ENCODE measurements around the gene MYMX. TPM values are rescaled to one million over a fixed set of nuclear protein-coding genes. Genes with fewer than 3 reads are reported as not detected.
"Not testable (repeated sequence)": the region's sequence is repeated elsewhere in the genome, so short reads cannot be mapped to it uniquely, and the experiment has no call there.

MYMX gene
- polyA plus RNA-seq, 3 donors: 0.57 to 0.83 (median 0.65) TPM

GRCh38 chr6:44230034-44230675 lies 13.4 kb downstream of the MYMX start:
- no peak for DNase-seq

- DNase-seq: not testable (repeated sequence)
These were observed 14.7 kb downstream of the MYMX start for GRCh38 chr6:44231426-44231825.

GRCh38 chr6:44232676-44233566 lies 16.2 kb downstream of the MYMX start:
- DNase-seq: no peak

- no peak for DNase-seq
These were observed 16.9 kb downstream of the MYMX start for GRCh38 chr6:44233567-44234100.

GRCh38 chr6:44234101-44235025 lies 17.6 kb downstream of the MYMX start:
- peak; percentile 82 for DNase-seq

GRCh38 chr6:44235269-44235668 lies 18.5 kb downstream of the MYMX start:
- DNase-seq: no peak

- no peak for DNase-seq
These were observed 19.3 kb downstream of the MYMX start for GRCh38 chr6:44235891-44236516.

GRCh38 chr6:44237021-44237812 lies 20.5 kb downstream of the MYMX start:
- peak; percentile 87 for DNase-seq

- peak; percentile 75 for DNase-seq
These were observed 21.2 kb downstream of the MYMX start for GRCh38 chr6:44237813-44238433.

- DNase-seq: no peak
These were observed 22.1 kb downstream of the MYMX start for GRCh38 chr6:44238687-44239350.

- no peak for DNase-seq
These were observed 26.6 kb downstream of the MYMX start for GRCh38 chr6:44243345-44243744.

GRCh38 chr6:44245391-44245911 lies 28.7 kb downstream of the MYMX start:
- DNase-seq: no peak

GRCh38 chr6:44245912-44246662 lies 29.4 kb downstream of the MYMX start:
- DNase-seq: peak; percentile 87

GRCh38 chr6:44246663-44247337 lies 30.1 kb downstream of the MYMX start, which contains the start of gene HSP90AB1:
HSP90AB1 (plus strand) TSS chr6:44247101; CDS start chr6:44248630, 1,529 bp downstream.
- DNase-seq: peak; percentile 97

- peak; percentile 70 for DNase-seq
These were observed 30.9 kb downstream of the MYMX start for GRCh38 chr6:44247338-44248302.

- no peak for DNase-seq
These were observed 31.9 kb downstream of the MYMX start for GRCh38 chr6:44248579-44248978.

Data from renal pelvis (tissue), 4 donors.